Stimulated activated CD4-positive, alpha-beta T cell treated with anti-CD3 and anti-CD28 coated beads, Interleukin-2, amount 100 ng/mL, for 4 hours (primary cell): ENCODE measurements around the gene DUT.

Experiments used
- DNase-seq: peaks from one replicate; pipeline ENCODE4 v3.0.0-alpha.2; 2020; ENCODE audit warnings: low read depth

The DUT gene

DNA sequence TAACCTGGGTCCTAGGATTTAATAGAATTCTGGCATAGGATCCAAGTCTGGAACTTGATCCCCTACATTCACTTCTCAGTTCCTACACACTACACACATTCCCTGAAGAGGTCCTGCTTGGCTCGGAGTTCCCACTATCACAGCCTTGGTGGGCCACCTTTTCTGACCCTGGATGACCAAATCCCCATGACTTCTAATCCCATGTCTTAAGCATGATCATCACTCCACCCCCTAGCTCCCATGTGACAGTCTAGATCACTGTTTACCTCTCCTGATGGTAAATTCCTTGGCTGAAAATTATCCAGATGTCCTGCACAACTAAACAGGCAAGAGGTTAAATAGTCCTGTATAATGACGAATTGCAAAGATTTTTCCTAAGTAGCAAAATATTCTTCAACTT, 40.3 kb downstream of the DUT start:
- DNase-seq = no peak

DNA sequence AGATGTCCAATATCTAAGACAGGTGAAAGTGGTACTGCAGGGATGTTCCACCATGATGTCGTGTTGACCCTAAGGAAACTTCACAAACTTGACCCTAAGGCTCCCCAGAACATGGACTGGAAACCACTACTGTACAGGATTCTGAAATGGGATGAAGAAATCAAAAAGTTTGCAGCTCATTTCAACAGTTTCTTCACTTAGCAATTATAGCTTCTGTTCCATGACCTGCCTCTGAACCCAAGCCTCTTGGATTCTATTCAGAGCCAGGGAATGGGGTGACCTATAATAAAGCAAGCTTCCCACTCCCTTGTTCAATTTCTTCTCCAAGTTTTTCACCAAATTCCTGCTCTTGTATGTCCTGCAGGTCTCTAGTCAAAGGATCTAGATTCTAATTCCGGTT, 40.7 kb downstream of the DUT start:
- DNase-seq = no peak

DNA sequence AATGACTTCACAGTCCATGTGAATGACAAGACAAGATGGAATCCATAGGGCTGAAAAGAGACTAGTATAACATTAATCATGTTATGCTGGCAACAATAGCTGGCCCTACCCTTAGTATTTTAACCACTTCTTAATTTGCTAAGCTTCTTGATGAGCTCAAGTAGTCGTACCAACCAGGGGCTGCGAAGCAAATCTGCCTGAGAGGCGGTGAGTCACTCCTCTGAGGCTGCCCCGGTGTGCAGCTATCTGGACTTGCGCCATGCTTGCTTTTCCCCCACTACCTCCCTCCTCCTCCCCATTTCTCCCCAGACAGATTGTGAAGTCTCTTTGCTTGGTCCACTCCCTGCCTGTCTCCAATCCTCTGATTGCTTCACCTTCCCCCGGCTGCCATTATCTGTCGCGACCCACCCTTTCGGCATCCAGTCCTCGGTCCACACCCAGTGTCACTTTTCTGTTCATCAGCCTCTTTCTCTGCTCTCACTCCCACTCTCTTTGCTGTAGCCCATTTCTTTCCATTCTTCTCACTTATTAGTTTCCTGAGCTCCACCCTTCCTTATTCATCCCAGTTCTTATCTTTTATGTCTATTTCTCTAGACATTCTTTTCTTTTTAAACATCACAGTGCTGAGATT, 42.7 kb downstream of the DUT start:
- DNase-seq = no peak

DNA sequence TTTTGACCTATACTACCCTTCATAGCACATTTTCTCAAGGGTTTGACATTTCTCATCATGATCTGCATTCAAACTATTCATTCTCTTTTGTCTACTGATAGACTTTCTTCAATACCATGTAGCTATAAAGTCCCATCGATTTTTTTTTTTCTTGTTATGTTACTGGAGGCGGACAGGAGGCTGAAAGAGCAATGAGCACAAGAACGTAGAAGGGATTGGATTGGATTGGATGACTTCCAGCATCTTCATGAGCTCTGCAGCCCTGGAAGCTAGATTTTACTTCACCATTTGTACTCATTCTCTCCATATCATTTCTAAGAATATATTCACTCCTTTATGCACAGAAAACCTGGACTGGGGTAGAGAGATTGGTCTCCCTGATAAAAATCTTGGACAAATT, 43.2 kb downstream of the DUT start:
- DNase-seq = no peak

DNA sequence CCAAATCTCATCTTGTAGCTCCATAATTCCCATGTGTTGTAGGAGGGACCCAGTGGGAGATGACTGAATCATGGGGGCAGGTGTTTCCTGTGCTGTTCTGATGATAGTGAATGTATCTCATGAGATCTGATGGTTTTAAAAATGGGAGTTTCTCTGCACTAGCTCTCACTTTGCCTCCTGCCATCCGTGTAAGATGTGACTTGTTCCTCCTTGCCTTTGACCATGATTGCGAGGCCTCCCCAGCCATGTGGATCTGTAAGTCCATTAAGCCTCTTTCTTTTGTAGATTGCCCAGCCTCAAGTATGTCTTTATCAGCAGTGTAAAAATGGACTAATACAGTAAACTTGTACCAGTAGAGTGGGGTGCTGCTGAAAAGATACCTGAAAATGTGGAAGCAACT, 44.5 kb downstream of the DUT start:
- no peak for DNase-seq

DNA sequence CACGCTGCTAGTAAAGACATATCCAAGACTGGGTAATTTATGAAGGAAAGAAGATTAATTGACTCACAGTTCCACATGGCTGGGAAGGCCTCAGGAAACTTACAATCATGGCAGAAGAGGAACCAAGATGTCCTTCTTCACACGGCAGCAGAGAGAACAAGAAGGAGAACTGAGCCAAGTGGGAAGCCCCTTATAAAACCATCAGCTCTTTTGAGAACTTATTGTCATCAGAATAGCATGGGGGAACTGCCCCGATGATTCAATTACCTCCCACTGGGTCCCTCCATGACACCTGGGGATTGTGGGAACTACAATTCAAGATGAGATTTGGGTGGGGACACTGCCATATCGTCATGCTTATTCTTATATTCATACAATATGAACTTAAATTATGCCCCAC, 49.0 kb downstream of the DUT start:
- DNase-seq = no peak

DNA sequence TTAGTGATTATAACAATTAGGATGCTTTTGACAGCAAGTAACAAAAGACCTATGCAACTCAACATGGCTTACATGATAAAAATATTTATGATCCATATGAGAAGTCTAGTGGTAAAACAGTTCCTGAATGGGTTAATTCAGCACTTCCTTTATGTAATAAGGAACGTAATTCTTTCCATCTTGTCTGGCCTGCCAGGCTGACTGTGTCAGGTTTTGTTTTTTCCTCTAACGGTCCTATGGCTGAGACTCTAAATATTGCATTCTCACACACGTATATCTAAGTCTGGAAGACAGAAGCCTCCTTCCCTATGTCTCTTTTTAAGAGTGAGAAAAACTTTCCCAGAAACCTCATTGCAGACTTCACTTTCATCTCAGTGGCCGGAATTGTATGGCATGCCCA, 50.6 kb downstream of the DUT start:
- DNase-seq = no peak

DNA sequence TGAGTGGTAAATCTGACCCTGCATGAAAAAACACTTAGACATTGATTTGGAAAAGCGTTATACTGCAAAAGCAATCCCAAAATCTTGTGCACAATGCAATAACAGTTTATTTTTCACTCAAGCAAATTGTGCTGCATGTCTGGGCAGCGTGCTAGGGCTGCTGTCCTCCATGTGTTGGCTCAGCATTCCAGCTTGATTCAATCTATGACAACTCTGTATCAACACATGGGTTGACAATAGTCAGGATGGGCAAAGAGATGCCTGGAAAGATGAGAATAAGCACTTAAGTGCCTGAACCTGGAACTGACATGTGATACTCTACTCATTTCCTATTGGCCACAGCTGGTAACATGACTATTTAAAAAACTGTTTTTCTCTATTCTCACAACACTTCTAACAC, 51.8 kb downstream of the DUT start:
- DNase-seq = no peak

DNA sequence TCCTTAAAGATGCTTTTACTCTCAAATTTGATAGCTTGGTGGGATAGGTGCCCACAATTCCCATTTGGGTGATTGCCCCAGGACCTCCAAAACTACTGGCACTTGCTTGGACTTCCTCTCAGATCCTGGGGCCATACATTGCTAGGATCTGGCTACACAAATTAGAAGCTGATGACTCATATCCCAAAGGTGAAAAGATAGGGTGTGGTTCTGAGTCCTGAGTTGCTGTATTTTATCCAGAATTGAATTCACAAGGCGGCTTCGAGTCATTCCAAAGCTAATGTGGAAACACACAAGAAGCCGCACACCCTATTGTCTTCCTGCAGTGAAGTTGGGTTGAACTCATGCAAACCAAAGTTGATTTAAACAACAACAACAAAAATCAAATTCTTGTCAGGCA, 53.4 kb downstream of the DUT start:
- no peak for DNase-seq

DNA sequence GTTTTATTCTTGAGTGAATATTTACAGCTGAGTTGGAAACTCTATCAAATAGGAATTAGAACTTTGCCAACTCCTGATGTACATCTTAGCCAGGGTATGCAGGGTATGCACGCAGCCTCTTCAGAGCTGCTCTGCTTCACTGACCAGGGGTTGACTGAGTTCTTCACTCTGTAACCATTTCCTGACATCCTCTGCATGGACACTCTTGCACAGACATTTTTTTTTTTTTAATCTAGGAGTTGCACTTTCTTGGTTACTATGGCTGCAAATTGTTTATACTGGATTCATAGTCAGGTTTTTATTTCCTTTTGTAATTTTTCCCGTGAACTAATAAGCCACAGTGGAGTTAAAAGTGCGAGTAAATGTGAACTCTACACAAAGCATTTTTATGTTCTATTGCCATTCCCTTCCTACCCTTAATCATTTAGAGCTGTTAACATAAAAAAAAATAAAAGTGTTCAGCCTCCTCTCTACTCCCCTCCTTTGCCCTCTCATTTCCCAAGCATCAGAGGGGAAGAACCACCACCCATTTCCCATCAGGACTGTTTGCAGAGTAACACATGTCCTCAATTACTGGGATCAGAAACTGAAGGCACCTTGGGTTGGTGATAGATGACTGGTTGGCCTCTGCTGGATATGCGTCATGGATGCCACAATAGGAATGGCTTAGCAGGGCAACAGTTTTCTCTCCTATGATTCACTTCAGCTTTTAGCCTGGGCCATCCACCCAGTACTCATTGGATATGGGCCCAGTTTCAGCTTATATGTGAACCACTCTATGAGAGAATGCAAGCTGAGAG, 54.0 kb downstream of the DUT start:
- no peak for DNase-seq

DNA sequence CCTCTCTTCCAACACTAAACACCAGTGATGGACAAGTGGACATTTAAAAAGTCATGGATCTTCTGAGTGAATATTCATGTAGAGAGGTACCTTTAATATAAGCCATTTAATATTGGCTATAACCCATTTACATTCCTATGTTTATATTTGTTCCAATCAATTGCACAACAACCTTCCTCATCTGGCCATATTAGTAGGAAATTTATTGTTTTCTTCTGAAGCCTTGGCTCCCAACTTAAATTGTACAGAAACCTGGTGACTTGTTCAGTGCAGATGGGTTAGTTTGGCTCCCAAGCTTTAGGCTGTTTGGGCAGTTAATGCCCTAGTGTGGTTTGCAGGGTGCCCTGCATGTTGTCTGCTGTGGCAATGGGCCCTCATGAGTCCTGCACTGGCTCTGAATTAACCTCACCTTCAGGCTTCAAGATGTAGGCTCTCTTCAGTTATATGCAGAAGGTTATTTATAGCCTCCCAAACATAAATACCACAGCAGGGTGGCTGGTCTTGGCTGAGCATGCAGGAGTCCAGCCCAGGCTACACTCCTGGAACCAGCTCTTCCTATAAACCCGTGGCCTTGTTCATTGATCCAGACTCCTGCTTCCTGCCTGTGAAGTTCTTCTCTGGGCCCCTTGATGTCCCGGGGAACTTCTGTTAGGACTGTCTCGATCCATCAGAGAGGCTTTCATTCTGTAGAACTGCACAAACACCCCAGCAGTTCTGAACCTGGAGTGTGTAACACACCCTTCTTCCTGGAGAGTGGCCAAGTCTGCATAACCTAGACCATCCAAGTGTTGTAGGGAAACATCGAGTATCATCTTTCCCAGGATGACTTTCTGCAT, 57.0 kb downstream of the DUT start:
- DNase-seq = no peak

DNA sequence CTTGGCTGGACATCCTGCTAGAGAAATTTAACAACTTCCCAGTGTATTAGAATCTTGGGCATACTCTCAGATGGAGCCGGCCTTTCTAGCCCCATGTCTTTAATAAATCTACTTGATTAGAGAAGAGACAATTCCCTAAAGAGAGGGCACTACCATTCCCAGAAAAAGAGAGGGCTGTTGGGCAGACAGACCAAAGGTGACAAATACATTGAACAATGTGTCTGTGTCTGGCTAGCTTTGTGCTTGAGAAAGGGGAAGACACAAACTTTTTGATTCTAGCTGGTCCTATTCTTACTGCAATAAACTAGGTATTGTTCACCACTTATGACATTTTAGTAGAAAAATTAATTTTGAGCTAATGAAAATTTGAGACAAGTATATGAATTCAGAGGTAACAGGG, 57.7 kb downstream of the DUT start:
- DNase-seq = no peak

DNA sequence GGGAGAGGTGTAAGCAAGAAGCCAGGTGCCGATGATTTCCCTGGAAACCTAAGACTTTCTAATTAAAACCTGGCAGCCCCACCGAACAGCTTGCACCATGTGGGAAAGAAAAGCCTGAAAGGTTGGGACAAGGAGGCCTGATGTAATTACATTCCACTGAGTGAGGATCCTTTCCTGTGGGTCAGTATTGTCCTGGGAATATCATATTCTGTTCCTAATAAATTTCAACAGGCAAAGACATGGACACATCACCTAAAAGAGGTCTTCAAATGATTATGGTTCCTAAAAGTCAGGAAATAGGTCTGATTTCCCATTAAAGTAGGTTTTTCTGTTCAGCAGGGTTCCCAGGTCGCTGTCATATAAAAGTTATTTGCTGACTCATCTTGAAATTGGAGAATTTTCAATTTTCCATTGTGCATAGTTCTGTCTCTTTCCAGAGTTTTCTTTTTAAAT, 58.5 kb downstream of the DUT start:
- no peak for DNase-seq

DNA sequence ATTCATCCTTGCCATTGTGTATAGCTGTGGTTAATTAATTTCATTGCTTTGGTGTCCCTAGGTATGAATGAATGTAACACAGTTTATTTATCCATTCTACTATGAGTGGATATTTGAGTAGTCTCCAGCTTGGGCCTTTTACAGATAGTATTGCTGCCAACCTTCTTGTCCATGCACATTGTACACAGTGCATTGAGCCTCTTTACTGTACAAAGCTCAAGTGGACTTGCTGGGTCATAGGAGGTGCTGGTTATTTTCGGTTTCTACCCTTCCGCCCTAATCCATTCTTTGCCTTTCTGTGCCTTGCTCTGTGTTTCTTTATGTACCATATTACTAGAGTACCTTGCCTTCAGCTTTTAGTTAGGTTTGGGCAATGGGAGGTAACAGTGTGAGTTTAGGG, 60.7 kb downstream of the DUT start:
- DNase-seq = no peak

DNA sequence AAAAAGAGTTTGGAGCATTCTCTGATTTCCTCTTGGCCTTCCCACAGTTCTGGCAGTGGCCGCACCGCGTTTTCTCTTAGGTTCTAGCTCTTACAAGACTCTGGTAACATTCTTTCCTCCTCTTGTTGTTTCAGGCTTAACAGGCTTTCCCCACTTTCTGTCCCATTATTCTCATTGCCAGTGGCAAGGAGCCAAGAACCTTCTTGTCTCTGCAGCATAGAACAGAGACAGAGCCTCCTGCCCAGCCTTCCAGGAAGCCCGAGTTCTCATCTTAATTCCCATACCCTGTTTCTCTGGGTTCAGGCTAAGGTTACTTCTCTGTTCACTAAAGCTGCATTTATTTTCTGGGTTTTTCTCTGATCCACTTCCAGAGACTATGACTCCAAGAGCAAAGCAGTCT, 61.1 kb downstream of the DUT start:
- no peak for DNase-seq
